ELF-1 (cell line): Measurements from ENCODE around the gene ANKRD44.

Source experiments
- DNase-seq: peaks from one replicate; pipeline ENCODE4 v3.0.0-alpha.2; 2016; ENCODE audit warnings: low read depth, low spot score

The ANKRD44 gene

DNA sequence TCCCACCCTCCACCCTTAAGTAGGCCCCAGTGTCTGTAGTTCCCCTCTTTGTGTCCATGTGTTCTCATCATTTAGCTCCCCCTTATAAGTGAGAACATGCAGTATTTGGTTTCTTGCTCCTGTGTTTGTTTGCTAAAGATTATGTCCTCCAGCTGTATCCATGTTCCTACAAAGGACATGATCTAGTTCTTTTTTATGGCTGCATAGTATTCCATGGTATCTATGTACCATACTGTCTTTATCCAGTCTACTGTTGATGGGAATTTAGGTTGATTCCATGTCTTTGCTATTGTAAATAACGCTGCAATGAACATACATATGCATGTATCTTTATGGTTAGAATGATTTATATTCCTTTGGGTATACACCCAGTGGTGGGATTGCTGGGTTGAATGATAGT lies 233.9 kb downstream of the ANKRD44 start:
- no peak for DNase-seq

DNA sequence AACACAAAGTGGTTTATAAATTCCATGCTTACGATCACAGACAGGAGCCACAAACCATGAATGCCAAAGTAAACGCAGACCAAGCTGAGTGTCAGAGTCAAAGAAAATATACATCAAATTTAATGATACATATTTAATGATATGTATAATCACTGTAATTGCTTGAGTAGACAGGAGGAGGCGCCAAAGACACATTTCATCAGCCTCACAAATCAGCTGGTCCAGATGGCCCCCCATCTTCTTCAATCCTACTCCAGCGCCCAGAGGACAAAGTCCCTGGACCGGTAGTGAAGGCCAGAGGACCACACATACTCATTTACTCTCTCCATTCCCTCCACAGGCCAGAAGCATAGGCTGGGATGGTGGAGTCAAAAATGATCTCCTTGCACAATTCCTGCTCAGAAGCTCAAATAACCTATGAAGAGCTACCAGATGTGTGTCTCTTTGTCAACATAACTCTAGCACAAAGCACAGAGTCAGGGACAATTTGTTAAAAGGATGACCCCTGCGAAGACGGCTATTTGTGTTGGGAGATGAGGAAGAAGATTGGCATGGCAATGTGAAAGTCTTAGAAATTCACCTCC lies 234.7 kb downstream of the ANKRD44 start:
- DNase-seq: no peak

DNA sequence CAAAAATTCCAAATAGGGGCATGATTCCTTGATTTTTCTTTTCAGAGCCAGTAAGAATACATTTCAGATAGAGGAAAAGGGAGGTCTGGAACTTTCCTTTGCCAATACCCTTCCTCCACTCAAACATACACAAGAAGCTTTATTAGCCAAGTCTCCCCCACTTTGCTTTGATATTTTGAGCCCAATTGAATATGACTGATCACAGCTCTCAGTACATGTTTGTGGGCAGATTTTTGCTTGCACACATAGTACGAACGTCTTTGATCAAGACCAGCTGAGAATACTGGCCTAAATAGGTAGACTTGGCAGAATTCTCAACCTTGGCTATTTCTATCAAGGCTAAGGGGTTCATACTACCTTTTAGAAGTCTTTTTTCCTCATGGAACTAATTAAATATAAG lies 235.3 kb downstream of the ANKRD44 start:
- DNase-seq: no peak

DNA sequence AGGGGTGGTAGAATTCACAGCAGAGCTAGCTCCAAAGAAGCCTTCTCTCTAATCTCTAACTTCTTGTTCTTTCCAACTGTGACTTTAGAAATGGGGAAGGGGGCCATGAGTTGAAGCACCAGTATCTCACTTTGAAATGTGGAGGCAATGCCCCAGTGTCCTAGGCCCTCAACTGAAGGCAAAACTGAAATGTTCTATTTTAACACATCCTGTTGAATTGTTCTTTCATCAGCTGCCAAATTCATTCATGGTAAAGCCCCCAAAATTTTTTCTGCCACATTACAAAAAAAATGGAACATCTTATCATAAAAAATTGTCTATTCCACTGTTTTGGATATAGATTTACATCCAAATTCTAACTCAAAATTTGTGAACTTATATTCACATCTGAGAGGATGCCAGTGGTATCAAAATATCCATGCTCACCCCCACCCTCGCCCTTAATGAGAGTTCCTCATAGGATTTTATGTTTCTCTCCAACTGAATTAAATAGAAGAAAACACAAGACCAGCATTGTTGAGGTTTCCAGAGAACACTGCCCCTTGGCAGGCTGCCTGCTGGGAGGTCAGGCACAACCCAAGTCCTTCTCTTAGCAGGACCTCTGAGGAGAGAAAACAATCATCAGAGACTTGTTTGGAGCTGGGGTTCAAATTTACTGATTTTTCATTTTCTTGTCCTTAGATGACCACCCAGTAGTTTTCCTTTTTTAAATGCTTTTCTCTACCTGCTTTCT lies 236.7 kb downstream of the ANKRD44 start:
- no peak for DNase-seq

DNA sequence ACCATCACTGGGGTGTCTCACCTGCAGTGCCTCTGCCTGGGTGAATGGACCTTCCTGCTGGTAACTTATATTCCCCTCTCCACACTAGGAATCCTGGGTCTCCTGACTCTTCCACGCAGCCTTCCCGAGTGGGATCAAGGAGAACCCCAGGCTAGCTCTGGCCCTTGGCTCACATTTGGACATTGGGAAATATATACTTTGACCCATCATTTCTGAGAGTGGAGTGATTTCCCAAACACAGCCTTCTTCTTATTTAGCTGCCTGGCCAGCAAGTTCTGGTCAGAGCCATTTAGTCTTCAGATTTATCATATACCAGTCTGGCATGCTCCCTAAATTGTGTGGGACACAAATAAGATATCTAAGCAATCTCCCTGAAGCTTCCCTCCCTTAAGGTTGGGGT lies 237.3 kb downstream of the ANKRD44 start:
- DNase-seq: no peak

DNA sequence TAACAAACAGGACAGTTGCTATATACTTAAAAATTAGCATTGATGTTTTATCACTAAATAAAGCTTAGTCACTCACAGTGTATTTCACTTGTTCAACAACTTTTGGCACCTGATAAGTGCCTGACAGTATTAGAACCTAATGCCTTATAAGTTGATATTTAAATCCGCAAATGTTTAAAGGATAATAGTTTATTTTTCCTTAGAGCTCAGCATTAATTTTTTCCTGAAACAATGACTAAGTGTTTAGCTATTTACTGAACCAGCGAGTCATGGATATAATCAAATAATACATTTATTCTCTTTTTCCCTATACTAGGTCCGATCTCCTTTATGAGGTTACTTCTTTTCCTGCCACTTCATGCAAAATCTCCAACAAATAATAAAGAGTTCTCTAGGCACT lies 238.0 kb downstream of the ANKRD44 start:
- no peak for DNase-seq

DNA sequence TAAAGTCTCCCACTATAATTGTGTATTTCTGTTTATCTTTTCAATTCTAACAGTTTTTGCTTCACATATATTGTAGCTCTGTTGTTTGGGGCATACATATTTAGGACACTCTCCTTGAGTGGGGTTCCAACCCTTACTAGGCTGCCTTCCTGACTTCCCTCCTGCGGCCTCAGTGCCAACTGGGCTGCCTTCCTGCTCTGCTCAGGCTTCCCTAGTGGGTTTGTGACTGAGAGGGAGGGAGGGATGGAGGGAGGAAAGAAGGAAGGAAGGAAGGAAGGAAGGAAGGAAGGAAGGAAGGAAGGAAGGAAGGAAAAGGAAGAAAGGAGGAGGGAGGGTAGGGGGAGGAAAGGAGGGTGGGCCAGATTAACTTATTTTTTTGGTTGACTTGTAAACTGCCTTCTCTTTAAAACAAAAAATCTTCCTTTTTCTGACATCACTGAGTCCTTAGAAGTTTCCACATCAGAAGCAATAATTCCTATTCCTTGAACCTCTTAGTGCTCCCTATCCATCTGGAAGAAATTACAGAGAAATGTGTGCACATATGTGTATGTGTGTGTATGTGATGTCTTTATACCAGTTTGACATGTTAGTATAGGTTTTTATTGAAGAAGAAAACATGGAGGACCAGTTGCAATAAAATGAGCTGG lies 238.7 kb downstream of the ANKRD44 start:
- DNase-seq: no peak

DNA sequence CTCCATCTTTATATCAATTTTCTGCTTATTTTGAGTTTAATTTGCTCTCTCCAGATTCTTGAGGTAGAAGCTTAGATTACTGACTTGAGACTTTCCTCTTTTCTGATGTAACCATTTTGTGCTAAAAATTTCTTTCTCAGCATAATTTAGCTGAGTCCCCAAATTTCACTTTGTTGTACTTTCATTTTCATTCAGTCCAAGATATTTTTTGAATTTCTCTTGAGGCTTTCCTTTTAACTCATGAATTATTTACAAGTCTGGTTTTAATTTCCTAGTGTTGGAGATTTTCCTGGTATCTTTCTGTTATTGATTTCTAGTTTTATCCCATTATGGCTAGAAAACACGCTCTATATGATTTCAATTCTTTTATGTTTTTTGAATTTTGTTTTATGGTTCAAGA lies 239.4 kb downstream of the ANKRD44 start:
- no peak for DNase-seq

DNA sequence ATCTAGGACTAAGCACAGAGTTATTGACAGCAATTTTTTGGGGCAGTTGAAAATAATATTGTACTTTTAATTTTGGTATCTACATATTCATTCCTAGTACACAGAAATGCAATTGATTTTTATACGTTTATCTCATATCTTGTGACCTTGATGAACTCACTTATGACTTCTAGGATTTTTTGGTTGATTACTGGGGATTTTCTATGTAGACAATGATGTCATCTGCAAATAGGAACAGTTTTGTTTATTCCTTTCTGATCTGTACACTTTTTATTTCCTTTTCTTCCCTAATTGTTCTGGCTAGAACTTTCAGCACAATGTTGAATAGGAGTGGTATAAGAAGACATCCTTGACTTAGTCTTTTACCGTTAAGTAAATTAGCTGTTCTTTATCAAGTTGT lies 240.6 kb downstream of the ANKRD44 start:
- DNase-seq: no peak

DNA sequence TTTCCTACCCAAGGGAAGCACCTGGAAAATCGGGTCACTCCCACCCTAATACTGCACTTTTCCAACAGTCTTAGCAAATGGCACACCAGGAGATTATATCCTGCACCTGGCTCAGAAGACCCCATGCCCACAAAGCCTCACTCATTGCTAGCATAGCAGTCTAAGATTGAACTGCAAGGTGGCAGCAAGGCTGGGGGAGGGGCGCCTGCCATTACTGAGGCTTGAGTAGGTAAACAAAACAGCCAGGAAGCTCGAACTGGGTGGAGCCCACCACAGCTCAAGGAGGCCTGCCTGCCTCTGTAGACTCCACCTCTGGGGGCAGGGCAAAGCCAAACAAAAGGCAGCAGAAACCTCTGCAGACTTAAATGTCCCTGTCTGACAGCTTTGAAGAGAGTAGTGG lies 248.0 kb downstream of the ANKRD44 start:
- peak; percentile 4 for DNase-seq

DNA sequence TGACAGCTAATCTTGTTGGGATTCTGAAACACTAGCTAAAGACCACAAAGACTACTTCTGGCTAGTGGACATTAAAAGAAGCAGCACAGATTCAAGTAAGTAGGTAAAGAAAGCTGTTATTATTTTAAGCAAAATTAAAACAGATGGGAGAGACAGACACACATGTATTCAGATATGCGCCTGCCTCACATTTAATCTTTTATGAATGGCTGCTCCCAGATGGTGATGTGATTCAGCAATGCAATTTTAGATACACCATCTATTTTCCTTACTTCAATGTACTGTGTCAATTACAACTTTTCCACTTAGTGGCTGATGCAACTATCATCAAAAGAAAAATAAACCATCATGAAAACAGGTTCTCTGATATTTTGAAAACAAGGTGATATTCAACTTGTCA lies 251.1 kb downstream of the ANKRD44 start:
- DNase-seq: no peak

DNA sequence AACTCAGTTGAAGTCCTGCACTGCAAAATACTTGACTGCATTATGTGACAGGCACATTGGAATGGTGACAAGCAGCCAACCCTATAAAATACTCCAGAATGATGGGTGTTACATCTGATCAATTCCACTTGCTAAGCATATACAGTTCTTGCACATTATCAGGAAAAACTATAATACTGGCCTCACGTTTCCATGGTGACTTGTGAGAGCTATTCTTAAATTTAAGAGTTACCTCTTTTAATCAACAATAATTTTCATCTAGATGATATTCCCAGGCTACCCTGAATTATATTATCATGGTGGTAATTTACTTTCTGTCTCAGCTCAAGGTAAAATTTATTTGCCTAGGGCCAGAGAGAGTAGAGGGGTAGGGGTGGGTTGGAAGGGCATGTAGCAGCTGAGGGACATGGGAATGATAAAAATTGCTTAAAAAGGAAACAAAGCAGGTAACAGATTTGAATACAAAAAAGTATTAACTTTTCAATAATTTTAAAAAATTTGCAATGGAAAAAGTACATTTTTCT lies 251.7 kb downstream of the ANKRD44 start:
- no peak for DNase-seq

DNA sequence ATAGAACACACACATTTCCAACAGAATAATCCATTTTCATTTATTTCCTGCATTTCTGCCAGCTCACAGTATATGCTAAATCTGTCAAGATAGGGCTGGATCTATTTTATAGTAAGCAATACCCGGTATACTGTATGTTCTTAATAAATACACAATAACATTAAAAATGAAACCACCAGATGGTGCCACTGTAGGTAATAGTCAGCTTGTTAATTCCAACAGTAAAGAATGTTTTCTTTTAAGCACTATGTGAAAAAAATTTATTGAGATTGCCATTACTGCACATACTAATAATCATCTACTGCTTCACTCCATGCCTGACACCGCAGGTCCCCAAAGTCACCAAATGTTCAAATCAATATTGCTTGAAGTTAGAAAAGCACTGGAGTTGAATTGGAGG lies 252.6 kb downstream of the ANKRD44 start:
- no peak for DNase-seq

DNA sequence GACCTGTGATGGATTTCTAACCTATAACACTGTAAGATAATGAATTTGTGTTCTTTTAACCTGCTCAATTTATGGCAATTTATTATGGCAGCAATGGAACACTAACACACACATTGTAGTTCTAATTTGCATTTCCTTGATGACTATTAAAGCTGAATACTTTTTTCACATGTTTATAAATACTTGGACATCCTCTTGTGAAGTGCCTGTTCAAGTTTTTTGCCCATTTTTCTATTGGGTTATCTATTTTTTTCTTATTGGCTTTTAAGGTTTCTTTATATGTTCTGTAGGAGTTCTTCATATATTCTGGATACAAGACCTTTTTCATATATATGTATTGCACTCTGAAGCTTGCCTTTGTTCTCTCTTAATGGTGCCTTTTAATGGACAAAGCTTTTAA lies 255.5 kb downstream of the ANKRD44 start:
- DNase-seq: no peak

DNA sequence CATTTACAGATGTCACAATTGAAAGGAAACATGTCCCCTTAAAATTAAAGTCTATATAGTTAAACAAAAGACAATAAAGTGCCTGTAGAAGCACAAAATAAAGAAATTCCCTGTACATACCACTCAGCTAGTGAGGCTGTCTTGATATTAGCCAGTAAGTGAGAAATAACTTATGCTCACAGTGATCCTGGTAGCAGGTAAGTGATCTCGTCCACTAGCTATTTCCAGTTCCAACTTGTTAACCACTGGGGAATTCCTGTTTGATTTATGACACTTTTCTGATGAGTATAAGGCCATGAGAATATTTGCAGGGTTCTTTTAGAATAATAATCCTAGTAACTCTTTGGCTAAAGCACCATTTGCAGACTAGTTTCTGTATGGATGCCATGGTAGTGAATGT lies 256.1 kb downstream of the ANKRD44 start:
- DNase-seq: no peak

DNA sequence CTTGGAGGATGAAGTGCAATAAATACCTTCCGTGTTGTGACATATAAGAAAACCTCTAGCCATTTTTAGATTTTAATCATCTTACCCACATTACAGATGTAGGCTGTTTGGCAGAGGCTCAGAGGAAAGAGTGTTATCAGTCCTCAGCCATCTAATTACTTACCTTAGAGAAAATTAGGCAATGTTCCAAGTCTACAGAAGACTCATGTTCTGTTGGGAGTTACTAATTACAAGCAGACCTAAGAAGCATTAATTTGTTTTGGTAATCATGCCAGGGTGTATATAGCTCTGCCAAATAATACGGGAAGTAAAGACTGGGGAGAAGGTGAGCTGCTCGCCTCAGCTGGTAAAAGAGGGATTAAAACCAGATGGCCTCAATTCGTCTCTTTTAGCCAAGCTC lies 258.2 kb downstream of the ANKRD44 start:
- no peak for DNase-seq

DNA sequence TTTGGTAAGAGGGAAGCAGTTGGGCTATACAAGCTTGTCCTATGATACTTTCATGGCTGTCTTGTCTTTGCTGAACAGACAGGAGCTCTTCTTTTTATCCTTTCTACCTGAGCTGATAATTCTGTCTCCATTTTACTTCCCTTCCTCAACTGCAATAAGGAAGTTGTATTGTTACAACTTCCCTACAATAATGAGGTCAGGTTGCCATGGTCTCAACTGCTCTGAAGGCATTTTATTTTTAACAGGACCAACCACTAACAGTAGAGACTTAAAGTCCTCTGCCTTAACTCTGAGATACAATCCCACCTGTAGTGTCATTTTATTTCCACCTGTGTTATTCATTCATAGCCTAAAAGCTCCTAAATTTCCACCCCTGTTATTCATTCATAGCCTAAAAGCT lies 265.5 kb downstream of the ANKRD44 start:
- DNase-seq: no peak

DNA sequence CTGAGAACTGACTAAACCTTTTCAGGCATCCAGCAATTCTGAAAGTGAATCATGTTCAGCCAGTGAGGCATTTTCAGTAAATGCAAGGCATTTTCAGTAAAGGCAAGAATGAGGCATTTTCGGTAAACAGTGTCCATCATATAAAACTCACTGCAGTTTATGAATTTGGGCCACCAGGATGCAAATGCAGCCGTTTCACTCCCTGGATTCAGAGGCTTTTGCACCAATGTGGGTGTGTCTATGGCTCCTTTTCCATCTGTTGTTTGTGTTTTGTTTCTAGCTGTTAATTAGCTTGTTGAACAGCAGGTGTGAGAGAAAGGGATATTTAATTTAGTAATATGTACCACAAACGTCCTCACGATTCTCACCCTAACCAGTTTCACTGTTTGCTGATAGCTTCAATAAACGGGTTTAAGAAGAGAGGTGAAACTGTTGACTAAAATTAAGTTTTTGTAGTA lies 267.8 kb downstream of the ANKRD44 start:
- DNase-seq: no peak

DNA sequence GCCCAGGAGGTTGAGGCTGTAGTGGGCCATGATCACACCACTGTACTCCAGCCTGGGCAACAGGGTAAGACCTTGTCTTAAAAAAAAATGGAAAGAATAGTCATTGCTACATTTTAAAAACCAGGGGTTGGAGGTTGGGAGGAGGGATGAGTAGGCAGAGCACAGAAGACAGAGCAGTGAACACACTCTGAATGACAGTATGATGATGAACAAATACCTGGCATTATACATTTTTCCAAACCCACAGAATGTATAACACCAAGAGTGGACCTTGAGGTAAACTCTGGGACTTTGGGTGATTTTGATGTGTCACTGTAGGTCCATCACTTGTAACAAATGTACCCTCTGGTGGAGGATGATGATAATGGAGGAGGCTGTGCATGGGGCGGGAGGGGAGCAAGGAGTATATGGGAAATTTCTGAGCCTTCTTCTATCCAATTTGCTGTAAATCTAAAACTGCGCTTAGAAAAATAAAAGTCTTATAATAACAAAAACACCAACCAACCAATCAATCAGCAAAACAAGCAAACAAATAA lies 272.6 kb downstream of the ANKRD44 start:
- no peak for DNase-seq

DNA sequence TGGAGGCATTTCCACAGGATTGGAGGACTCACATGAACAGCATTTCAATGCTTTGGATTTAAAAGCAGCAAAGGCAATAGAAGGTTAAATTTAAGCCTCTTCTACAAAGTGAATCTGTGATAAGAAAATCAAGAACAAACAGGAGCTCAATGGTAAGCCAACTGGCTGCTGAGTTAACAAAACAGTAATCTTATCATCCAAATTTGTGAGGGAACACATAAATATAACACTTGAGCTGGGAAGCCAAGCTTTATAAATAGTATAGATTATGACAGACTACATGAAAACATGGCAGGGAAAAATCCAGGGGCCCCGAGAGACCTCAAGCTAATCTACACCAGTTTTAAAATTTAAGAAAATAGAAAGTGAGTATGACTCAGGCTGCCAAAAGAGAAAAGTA lies 275.6 kb downstream of the ANKRD44 start:
- DNase-seq: no peak

DNA sequence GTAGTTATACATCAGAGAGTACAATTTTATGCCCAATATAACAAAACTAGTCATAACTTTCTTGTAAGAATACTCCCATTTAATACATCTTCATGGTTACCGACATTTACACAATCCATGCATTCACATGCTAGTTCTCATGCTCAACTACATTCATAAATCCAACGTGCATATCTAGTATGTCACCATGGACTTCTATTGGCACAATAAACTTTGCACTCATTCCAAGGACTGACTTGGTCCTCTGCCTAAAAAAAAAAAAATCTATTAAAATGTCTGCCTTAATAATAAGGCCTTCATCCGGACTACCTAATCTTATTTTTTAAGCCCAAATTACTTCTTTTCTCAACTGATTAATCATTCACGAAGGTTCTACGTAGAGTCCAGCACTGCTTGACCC lies 276.3 kb downstream of the ANKRD44 start:
- no peak for DNase-seq

DNA sequence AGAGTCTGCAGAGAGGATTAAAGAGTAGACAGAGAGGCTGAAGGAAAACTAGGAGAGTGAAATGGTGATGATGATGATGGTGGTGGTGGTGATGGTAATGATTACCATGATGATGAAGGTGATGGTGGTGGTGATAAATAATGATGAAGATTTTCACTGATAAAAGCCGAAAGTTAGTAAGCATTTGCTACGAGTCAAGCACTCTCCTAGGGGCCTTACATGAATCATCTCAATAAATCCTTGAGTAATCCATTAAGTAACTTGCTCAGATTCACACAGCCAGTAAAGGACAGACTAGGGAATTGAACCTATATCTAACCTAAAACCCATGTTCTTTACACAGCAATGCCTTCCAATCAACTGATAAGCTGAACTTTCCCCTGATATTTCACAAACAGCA lies 277.4 kb downstream of the ANKRD44 start:
- DNase-seq: no peak

DNA sequence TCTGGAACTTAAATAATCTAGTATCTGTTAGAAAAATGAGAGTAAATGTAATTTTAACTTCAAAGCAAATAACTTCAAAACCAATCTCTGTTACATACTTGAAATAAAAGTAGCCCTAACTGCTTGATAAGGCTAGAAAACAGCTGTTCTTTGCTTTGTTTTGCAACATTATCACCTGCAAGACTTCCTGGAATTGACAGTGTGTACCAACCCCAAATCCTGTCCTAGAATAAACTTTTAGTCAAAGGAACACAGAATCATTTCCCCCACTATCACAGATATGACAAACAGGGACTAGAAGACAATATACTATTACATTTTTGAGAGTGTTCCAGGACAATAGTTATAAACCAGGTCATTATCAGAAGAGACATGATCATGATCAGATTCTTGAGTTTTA lies 278.8 kb downstream of the ANKRD44 start:
- no peak for DNase-seq
